ENCODE data around the gene HLA-DPA1.
"Not testable (repeated sequence)": the region's sequence is repeated elsewhere in the genome, so short reads cannot be mapped to it uniquely, and the experiment has no call there.

Gene HLA-DPA1

GRCh38 chr6:33105916-33106871, 32.7 kb upstream of the HLA-DPA1 start:
- no peak overlapping the region for H3K4me3 ChIP-seq (replicated peaks; ENCODE audit: low read depth, low read length)
- no peak for TF ChIP-seq CTCF (IDR thresholded peaks at IDR 0.05; ENCODE audit: low read length, missing control alignments)
- DNase-seq (ENCODE audit: low read depth), result no peak

GRCh38 chr6:33105386-33105785, 31.9 kb upstream of the HLA-DPA1 start:
- no peak for TF ChIP-seq CTCF (IDR thresholded peaks at IDR 0.05; ENCODE audit: low read length, missing control alignments)
- no peak overlapping the region for H3K4me3 ChIP-seq (replicated peaks; ENCODE audit: low read depth, low read length)
- DNase-seq (ENCODE audit: low read depth), result no peak

DNA sequence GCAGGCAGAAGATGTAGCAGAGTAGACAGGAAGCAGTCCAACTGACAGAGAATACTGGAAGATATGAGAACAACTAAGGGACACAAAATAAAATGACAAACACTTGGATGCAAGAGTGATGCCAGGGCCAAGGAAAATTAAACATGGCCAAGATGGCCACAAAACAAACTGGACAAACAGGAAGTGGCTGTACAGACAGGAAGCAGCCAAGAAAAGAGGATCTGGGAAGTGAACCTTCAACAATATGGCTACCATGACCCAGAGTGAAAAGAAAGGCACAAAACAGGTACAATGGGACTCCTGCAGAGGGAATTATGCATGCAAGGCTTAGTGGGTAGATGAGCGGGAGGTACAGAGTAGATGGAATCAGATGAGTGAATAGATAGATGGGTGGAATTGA, 31.4 kb upstream of the HLA-DPA1 start:
- no peak for TF ChIP-seq CTCF (IDR thresholded peaks at IDR 0.05; ENCODE audit: low read length, missing control alignments)
- H3K4me3 ChIP-seq (replicated peaks; ENCODE audit: low read depth, low read length), result no peak overlapping the region
- no peak for DNase-seq (ENCODE audit: low read depth)

DNA sequence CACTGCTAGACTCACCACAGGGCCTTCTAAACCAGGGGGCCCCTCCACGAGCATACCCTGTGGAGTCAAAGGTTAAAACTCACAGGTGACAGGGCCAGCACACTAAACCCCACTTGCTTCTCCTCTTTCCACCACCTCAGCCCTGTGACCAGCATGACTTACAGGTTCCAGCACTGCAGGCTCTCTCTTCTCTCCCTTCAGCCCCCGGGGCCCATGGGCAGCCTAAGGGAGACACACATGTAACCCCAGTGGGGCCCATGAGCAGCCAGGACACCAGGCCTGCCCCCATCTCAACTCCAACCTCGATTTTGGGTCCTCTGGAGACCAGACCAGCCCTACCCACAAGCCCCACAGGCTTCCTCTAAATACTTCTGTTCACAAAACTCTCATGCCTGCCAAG, 30.3 kb upstream of the HLA-DPA1 start:
- no peak for DNase-seq (ENCODE audit: low read depth)
- TF ChIP-seq CTCF (IDR thresholded peaks at IDR 0.05; ENCODE audit: low read length, missing control alignments), result no peak

GRCh38 chr6:33101121-33101737, 27.8 kb upstream of the HLA-DPA1 start:
- not testable (repeated sequence) for DNase-seq (ENCODE audit: low read depth)

More for the DNA sequence above, 30.3 kb upstream of the HLA-DPA1 start:
- H3K4me3 ChIP-seq (replicated peaks; ENCODE audit: low read depth, low read length), result no peak overlapping the region

GRCh38 chr6:33095681-33096080, 22.2 kb upstream of the HLA-DPA1 start:
- no peak for TF ChIP-seq CTCF (IDR thresholded peaks at IDR 0.05; ENCODE audit: low read length, missing control alignments)
- H3K4me3 ChIP-seq (replicated peaks; ENCODE audit: low read depth, low read length), result no peak overlapping the region
- no peak for DNase-seq (ENCODE audit: low read depth)

More at GRCh38 chr6:33101121-33101737, 27.8 kb upstream of the HLA-DPA1 start:
- H3K4me3 ChIP-seq (replicated peaks; ENCODE audit: low read depth, low read length), result not testable (repeated sequence)

GRCh38 chr6:33093855-33094254, 20.4 kb upstream of the HLA-DPA1 start:
- TF ChIP-seq CTCF (IDR thresholded peaks at IDR 0.05; ENCODE audit: low read length, missing control alignments), result no peak
- no peak for DNase-seq (ENCODE audit: low read depth)

More at GRCh38 chr6:33093855-33094254, 20.4 kb upstream of the HLA-DPA1 start:
- H3K4me3 ChIP-seq (replicated peaks; ENCODE audit: low read depth, low read length), result no peak overlapping the region
